HG03280 (cell line): Measurements from ENCODE around the gene KCNJ6.

Experiments used
- ATAC-seq: cut with Tn5 transposase; IDR thresholded peaks from one replicate; pipeline ENCODE4 v1.9.1; 2021; ENCODE audit warnings: mild to moderate bottlenecking, moderate library complexity; ENCODE audit not compliant: unreplicated experiment

Gene KCNJ6

GRCh38 chr21:37868446-37869295 is 47.6 kb downstream of the KCNJ6 start:
- ATAC-seq: no peak

- ATAC-seq: no peak
These were observed 50.2 kb downstream of the KCNJ6 start for GRCh38 chr21:37866027-37866426.

- no peak for ATAC-seq
These were observed 51.1 kb downstream of the KCNJ6 start for GRCh38 chr21:37865156-37865555.

- ATAC-seq: no peak
These were observed 52.4 kb downstream of the KCNJ6 start for GRCh38 chr21:37863842-37864241.

GRCh38 chr21:37862536-37862935 is 53.7 kb downstream of the KCNJ6 start:
- no peak for ATAC-seq

GRCh38 chr21:37861561-37861960 is 54.7 kb downstream of the KCNJ6 start:
- no peak for ATAC-seq

GRCh38 chr21:37860416-37860815 is 55.8 kb downstream of the KCNJ6 start:
- no peak for ATAC-seq

- ATAC-seq: no peak
These were observed 60.3 kb downstream of the KCNJ6 start for GRCh38 chr21:37855647-37856625.

GRCh38 chr21:37855271-37855646 is 61.0 kb downstream of the KCNJ6 start:
- ATAC-seq: no peak

GRCh38 chr21:37849506-37850102 is 66.7 kb downstream of the KCNJ6 start:
- no peak for ATAC-seq

GRCh38 chr21:37848721-37849490 is 67.4 kb downstream of the KCNJ6 start:
- no peak for ATAC-seq

- no peak for ATAC-seq
These were observed 70.7 kb downstream of the KCNJ6 start for GRCh38 chr21:37845535-37845934.

- no peak for ATAC-seq
These were observed 73.1 kb downstream of the KCNJ6 start for GRCh38 chr21:37843191-37843590.

- no peak for ATAC-seq
These were observed 73.9 kb downstream of the KCNJ6 start for GRCh38 chr21:37842163-37842919.

GRCh38 chr21:37837381-37837780 is 78.9 kb downstream of the KCNJ6 start:
- no peak for ATAC-seq

- no peak for ATAC-seq
These were observed 80.8 kb downstream of the KCNJ6 start for GRCh38 chr21:37835481-37835880.

- no peak for ATAC-seq
These were observed 83.0 kb downstream of the KCNJ6 start for GRCh38 chr21:37833301-37833700.

- no peak for ATAC-seq
These were observed 86.8 kb downstream of the KCNJ6 start for GRCh38 chr21:37829447-37829846.

GRCh38 chr21:37828991-37829390 is 87.3 kb downstream of the KCNJ6 start:
- no peak for ATAC-seq

- ATAC-seq: no peak
These were observed 87.7 kb downstream of the KCNJ6 start for GRCh38 chr21:37828556-37828955.
